GM13977 (cell line): ENCODE measurements around the gene EBP.

Experiments used
- DNase-seq: peaks from one replicate; pipeline ENCODE4 v3.0.0; 2012; ENCODE audit warnings: low spot score
- CTCF ChIP-seq: IDR thresholded peaks from 2 replicates; pipeline ENCODE4 v1.5.1; 2012; ENCODE audit warnings: mild to moderate bottlenecking, control low read depth; ENCODE audit not compliant: insufficient read depth; ENCODE audit errors: extremely low read depth, missing control alignments
- in situ Hi-C: fragments of 300-500 bp; cut with MboI; formaldehyde crosslinking; loops from one replicate; pipeline ENCODE4 v1.12.0; 2022; ENCODE audit warnings: low sequenced_read_pairs, low pct_unique_long_range_greater_than_20kb, mixed read lengths, inconsistent platforms; ENCODE audit not compliant: unreplicated experiment

Gene EBP

GRCh38 chrX:48560056-48560455 is 38.4 kb downstream of the EBP start:
- in situ Hi-C loops: no loop called here
- DNase-seq: no peak
- no peak for TF ChIP-seq CTCF

- TF ChIP-seq CTCF: no peak
- in situ Hi-C loops: no loop called here
- no peak for DNase-seq
Observed at GRCh38 chrX:48560681-48561080, 39.1 kb downstream of the EBP start.

GRCh38 chrX:48569958-48570357 is 48.4 kb downstream of the EBP start:
- TF ChIP-seq CTCF: no peak
- in situ Hi-C loops: no loop called here
- peak; percentile 38 for DNase-seq

- in situ Hi-C loops: no loop called here
- no peak for DNase-seq
- TF ChIP-seq CTCF: no peak
Observed at GRCh38 chrX:48573690-48574269, 52.2 kb downstream of the EBP start.

- DNase-seq: peak; percentile 83
- TF ChIP-seq CTCF: peak; percentile 31
- in situ Hi-C loops: no loop called here
Observed at GRCh38 chrX:48574270-48575266, 53.0 kb downstream of the EBP start, which contains the start of gene RBM3. RBM3 (plus strand) TSS chrX:48574484; CDS start chrX:48575181, 697 bp downstream.

GRCh38 chrX:48575642-48576041 is 54.0 kb downstream of the EBP start:
- in situ Hi-C loops: no loop called here
- DNase-seq: no peak
- no peak for TF ChIP-seq CTCF
